SU-DHL-6 (cell line): ENCODE measurements around the gene FOXN3.

Source experiments
- CTCF ChIP-seq: fragments of 200-600 bp; sonication (generic); IDR thresholded peaks from one replicate; pipeline ENCODE4 v1.5.1; 2017; ENCODE audit warnings: antibody characterized with exemption, mild to moderate bottlenecking, low read length, moderate library complexity; ENCODE audit not compliant: insufficient read depth, poor library complexity, severe bottlenecking
- EZH2phosphoT487 ChIP-seq: fragments of 200-600 bp; sonication (generic), shearing (Covaris generic); conservative IDR thresholded peaks from 2 replicates; pipeline ENCODE4 v1.6.1; 2018; ENCODE audit warnings: mild to moderate bottlenecking, antibody characterized with exemption, low read length, moderate library complexity, mixed read lengths

- TF ChIP-seq CTCF (no peak), EZH2phosphoT487 (no peak)
These were observed 183.8 kb downstream of the FOXN3 start for GRCh38 chr14:89233184-89233583.
